Psoas muscle (tissue), 8 donors: Measurements from ENCODE around the gene REL. TPM values are rescaled to one million over a fixed set of nuclear protein-coding genes. Genes with fewer than 3 reads are reported as not detected.
"Not testable (repeated sequence)": the region's sequence is repeated elsewhere in the genome, so short reads cannot be mapped to it uniquely, and the experiment has no call there.

Source experiments
- ATAC-seq, 4 donors: fragments of 200-7000 bp; cut with Tn5 transposase; one replicate each; pipeline ENCODE4 v1.9.1; 2020; ENCODE audit warnings: moderate library complexity in 3 of 4, mild to moderate bottlenecking in 2 of 4
- DNase-seq, 2 donors: peaks; one replicate each; pipeline ENCODE4 v3.0.0-alpha.2; 2020
- H3K27ac ChIP-seq: fragments of 200-600 bp; one replicate; pipeline ENCODE4 v1.8.0; 2022
- H3K27me3 ChIP-seq, 3 donors: fragments of 200-600 bp in 1 of 3; one replicate each; pipeline versions ENCODE4 v1.6.1 to v1.8.0; 2013 to 2022; ENCODE audit warnings: low read length in 2 of 3, mild to moderate bottlenecking in 2 of 3, moderate library complexity in 1 of 3; ENCODE audit not compliant: insufficient read depth in 3 of 3
- H3K36me3 ChIP-seq, 2 donors: fragments of 200-600 bp in 1 of 2; one replicate each; pipeline versions ENCODE4 v1.6.1 to v1.8.0; 2013 to 2022; ENCODE audit warnings: low read depth in 1 of 2, mild to moderate bottlenecking in 1 of 2, moderate library complexity in 1 of 2; ENCODE audit not compliant: insufficient read depth in 1 of 2
- H3K4me1 ChIP-seq: fragments of 200-600 bp; one replicate; pipeline ENCODE4 v1.8.0; 2022
- H3K4me3 ChIP-seq: fragments of 200-600 bp; one replicate; pipeline ENCODE4 v1.8.0; 2022; ENCODE audit warnings: mild to moderate bottlenecking
- H3K9me3 ChIP-seq: fragments of 200-600 bp; one replicate; pipeline ENCODE4 v1.8.0; 2022
- WGBS, 3 donors: extraction: QIAGEN DNeasy Blood & Tissue Kit; methylation state at CpG; one replicate each; pipeline versions ENCODE4 v1.1.6 to v1.1.7; 2013; 5-methylcytosine and 5-hydroxymethylcytosine counted together
- intact Hi-C, 2 donors: fragments of 100-400 bp; cut with DNase I; formaldehyde crosslinking; loops; one replicate each; pipeline versions ENCODE4 v1.11.0 to v1.14.2; 2022
- polyA plus RNA-seq, 3 donors: library from polyadenylated mRNA; stranded (reverse); fragments of 200-250 nt; gene quantifications; one replicate each; pipeline ENCODE4 v1.2.3, GENCODE V29; 2013
- total RNA-seq, 4 donors: library from RNA; stranded (reverse); fragmentation: NEBNext Ultra II Directional in 2 of 4; extraction: Animal tissue kit (Norgen Biotek cat#: 25700) in 2 of 4; gene quantifications; one replicate each; pipeline versions ENCODE4 v1.2.1 to v1.2.4, GENCODE V29; 2021 to 2023
- TF ChIP-seq, protein P1 (sequence below): fragments of 200-600 bp; IDR thresholded peaks from one replicate; pipeline ENCODE4 v1.8.0; 2022; ENCODE audit warnings: antibody characterized with exemption
- donor health status: healthy with polysubstance abuse.
- donor health status: DM: no; HTN: no; CAD: no; lungs with moderate emphysema.
- donor health status: Bipolar disorder and iron deficiency.
- donor health status: healthy.
- donor health status: DM: yes; HTN: yes; CAD: no.
- donor health status: DM: no; HTN: no; CAD: no.
- donor health status: DM: no; HTN: no; CAD: no.
- donor health status: DM: yes; HTN: yes; CAD: no.

REL gene
- total and polyA plus RNA-seq, 7 donors: 0.49 to 6.9 (median 4.0) TPM

DNA sequence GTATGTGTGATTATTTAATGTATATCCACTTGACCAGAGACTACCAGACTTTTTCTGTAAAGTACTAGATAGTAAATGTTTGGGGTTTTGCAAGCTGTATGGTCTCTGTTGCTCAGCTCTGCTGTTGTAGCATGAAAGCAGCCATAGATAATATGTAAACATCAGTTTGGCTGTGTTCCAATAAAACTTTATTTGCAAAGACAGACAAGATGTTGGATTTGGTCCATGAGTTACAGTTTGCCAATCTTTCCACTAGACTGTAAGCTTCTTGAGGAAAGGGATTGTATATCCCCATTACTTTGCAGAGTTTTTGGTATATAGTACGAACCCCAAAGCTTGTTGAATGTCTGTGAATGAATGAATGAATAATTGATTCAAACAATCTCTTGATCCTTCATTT, 17.2 kb downstream of the REL start:
- H3K9me3 ChIP-seq: no peaks in the 10 kb centered on the region
- no peaks in the 10 kb centered on the region for H3K4me1 ChIP-seq
- TF ChIP-seq, protein P1, sequence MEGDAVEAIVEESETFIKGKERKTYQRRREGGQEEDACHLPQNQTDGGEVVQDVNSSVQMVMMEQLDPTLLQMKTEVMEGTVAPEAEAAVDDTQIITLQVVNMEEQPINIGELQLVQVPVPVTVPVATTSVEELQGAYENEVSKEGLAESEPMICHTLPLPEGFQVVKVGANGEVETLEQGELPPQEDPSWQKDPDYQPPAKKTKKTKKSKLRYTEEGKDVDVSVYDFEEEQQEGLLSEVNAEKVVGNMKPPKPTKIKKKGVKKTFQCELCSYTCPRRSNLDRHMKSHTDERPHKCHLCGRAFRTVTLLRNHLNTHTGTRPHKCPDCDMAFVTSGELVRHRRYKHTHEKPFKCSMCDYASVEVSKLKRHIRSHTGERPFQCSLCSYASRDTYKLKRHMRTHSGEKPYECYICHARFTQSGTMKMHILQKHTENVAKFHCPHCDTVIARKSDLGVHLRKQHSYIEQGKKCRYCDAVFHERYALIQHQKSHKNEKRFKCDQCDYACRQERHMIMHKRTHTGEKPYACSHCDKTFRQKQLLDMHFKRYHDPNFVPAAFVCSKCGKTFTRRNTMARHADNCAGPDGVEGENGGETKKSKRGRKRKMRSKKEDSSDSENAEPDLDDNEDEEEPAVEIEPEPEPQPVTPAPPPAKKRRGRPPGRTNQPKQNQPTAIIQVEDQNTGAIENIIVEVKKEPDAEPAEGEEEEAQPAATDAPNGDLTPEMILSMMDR: no peak
- no peak for ATAC-seq
- H3K4me3 ChIP-seq: no peak overlapping the region
- DNase-seq: no peak
- 100% methylated on average over 1 of the region's 1 CpG for WGBS, 3 donors
- no peaks in the 10 kb centered on the region for H3K27me3 ChIP-seq
- intact Hi-C loops: no loop called here
- peaks cover 0 to 96% of the 10 kb centered on the region in 2 donors for H3K36me3 ChIP-seq
- H3K27ac ChIP-seq: no peak overlapping the region

DNA sequence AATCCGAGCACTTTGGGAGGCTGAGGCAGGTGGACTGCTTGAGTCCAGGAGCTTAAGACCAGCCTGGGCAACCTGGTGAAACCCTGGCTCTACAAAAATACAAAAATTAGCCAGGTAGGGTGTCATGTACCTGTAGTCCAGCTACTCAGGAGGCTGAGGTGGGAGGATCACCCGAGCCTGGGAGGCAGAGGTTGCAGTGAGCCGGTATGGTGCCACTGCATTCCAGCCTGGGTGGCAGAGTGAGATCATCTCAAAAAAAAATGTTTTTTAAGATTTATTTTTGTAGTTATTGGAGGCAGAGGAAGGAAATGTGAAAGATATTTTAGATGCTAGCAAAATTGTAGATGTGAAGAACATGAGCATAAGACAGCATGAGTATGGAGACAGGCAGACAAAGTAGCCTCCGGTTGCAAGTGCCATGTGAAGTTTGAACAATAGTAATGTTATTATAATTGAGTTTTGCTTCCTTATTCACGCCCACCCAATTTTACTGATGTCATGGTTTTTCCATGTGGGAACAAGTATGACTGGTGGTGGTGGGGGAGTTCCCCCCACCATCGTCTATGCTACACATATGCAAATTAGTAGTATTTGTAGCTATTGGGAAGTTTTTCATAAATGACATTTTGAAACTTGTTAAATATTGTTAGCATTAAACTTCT, 18.0 kb downstream of the REL start:
- 77 to 79% (median 78%) methylated on average over 6 of the region's 6 CpGs for WGBS, 3 donors
- Histone ChIP-seq H3K27me3 (no peaks in the 10 kb centered on the region), H3K4me1 (no peaks in the 10 kb centered on the region), H3K4me3 (no peak overlapping the region), H3K27ac (no peak overlapping the region), H3K9me3 (no peaks in the 10 kb centered on the region), H3K36me3 (peaks cover 0 to 94% of the 10 kb centered on the region in 2 donors)
- ATAC-seq (no peak), DNase-seq (no peak)
- intact Hi-C loops: no loop called here
- TF ChIP-seq, protein P1: no peak

DNA sequence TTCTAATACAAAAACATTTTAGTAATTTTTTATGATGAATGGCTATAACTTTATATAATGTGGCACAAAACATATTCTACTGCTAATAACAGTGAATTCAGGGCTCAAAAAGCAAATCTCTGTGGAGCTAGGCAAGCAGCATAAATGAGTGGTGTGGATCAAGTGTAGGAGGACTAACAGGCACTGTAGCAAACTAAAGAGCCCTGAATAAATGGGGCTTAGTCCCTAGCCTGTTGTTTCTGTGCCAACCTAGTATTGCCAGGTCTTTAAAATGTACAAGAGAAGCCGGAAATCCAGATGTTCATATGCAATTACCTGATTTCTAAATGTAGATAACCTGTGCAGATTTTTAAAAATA, 18.5 kb downstream of the REL start:
- 81 to 88% (median 86%) methylated on average over 1 of the region's 1 CpG for WGBS, 3 donors
- ATAC-seq: no peak
- intact Hi-C loops: no loop called here

DNA sequence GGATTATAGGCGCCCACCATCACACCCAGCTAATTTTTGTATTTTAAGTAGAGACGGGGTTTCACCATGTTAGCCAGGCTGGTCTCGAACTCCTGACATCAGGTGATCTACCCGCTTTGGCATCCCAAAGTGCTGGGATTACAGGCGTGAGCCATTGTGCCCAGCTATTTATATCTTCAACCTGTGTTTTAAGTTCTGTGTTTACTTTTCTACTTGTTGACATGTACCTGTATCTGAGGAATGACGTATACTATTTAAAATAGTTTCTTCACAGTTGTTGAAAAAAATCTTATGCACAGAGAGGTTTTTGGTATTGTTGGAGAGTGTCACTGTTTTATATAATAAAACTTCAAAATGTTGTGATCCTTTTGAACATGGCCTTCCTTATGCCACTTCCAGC, 19.9 kb downstream of the REL start:
- H3K27ac ChIP-seq, H3K9me3 ChIP-seq, H3K4me1 ChIP-seq, H3K27me3 ChIP-seq, DNase-seq, ATAC-seq, intact Hi-C loops, H3K4me3 ChIP-seq: not testable (repeated sequence)
- H3K36me3 ChIP-seq: peaks cover 0 to 91% of the 10 kb centered on the region in 2 donors
- WGBS, 3 donors: 90 to 96% (median 91%) methylated on average over 6 of the region's 6 CpGs

More for the DNA sequence above, 18.5 kb downstream of the REL start:
- H3K9me3 ChIP-seq: no peaks in the 10 kb centered on the region
- H3K27me3 ChIP-seq: no peaks in the 10 kb centered on the region
- DNase-seq: no peak
- TF ChIP-seq, protein P1: no peak
- peaks cover 0 to 93% of the 10 kb centered on the region in 2 donors for H3K36me3 ChIP-seq
- H3K4me3 ChIP-seq: no peak overlapping the region
- no peak overlapping the region for H3K27ac ChIP-seq
- no peaks in the 10 kb centered on the region for H3K4me1 ChIP-seq

DNA sequence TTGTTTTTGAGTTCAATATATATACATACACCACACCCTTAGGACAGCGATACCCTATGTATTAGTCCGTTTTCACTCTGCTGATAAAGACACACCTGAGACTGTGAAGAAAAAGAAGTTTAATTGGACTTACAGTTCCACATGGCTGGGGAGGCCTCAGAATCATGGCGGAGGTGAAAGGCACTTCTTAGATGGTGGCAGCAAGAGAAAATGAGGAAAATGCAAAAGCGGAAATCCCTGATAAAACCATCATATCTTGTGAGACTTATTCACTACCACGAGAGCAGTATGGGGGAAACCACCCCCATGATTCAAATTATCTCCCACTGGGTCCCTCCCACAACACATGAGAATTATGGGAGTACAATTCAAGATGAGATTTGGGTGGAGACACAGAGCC, 24.5 kb downstream of the REL start:
- DNase-seq, H3K4me3 ChIP-seq, H3K27me3 ChIP-seq, H3K9me3 ChIP-seq, H3K4me1 ChIP-seq, H3K27ac ChIP-seq, intact Hi-C loops, ATAC-seq: not testable (repeated sequence)
- 90 to 91% (median 91%) methylated on average over 5 of the region's 5 CpGs for WGBS, 3 donors
- peaks cover 0 to 71% of the 10 kb centered on the region in 2 donors for H3K36me3 ChIP-seq

DNA sequence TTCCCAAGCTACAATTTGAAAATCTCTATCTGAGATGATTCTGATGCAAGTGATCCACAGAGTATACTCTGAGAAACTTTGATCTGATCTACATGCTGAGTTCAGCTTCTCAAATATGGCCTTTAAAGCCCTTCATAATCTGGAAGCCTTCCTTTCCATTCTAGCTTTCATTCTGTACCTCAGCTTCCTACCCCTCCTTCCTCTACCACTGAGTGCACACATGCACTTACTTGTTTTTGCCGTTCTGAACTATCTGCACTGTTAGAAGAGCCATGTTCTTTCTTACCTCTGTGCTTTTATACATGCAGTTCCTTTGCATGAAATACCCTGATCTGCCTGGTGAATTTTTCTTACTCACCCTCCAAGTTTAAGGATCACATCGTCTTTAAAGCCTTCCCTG, 25.0 kb downstream of the REL start:
- 89 to 97% (median 96%) methylated on average over 2 of the region's 2 CpGs for WGBS, 3 donors
- intact Hi-C loops: no loop called here
- ATAC-seq (no peak), DNase-seq (no peak)
- Histone ChIP-seq H3K27ac (no peak overlapping the region), H3K4me3 (no peak overlapping the region), H3K9me3 (no peaks in the 10 kb centered on the region), H3K4me1 (no peaks in the 10 kb centered on the region), H3K27me3 (no peaks in the 10 kb centered on the region), H3K36me3 (peaks cover 0 to 66% of the 10 kb centered on the region in 2 donors)
- TF ChIP-seq, protein P1: no peak
